ENCODE data around the gene TEDDM1.

Gene TEDDM1

DNA sequence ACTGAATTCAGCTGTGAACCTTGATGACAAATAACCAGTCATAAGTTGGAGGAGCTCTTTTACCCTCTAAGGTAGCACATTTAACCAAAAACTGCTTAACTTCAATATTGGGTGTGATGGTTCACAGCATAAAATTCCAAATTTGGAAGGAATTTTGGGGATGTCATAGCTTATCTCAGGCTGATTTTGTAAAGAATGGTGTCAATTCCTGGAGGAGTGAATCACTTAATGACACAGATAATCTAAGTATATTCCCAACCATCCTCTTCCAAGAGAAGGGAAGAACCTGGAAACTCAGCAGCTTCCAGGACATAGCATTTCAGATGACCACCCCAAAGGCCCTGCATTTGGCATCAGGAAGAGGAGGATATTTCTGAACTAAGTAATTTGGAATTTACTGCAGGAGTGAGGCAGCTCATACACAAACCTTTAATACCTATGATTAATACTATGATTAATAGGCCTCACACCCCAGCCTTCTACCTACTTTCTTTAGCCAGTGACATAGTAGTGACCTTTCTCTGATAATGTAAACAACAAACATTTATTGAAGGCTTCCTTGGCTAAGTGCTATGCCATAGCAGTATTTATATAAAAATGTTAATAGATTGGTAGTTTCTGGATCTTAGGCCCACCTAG lies 23.4 kb downstream of the TEDDM1 start:
- TF ChIP-seq, protein P1, sequence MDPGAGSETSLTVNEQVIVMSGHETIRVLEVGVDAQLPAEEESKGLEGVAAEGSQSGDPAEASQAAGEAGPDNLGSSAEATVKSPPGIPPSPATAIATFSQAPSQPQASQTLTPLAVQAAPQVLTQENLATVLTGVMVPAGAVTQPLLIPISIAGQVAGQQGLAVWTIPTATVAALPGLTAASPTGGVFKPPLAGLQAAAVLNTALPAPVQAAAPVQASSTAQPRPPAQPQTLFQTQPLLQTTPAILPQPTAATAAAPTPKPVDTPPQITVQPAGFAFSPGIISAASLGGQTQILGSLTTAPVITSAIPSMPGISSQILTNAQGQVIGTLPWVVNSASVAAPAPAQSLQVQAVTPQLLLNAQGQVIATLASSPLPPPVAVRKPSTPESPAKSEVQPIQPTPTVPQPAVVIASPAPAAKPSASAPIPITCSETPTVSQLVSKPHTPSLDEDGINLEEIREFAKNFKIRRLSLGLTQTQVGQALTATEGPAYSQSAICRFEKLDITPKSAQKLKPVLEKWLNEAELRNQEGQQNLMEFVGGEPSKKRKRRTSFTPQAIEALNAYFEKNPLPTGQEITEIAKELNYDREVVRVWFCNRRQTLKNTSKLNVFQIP (CRISPR knock-in tag; IDR thresholded peaks at IDR 0.05; ENCODE audit: borderline replicate concordance, low read depth) = no peak
- no peak for TF ChIP-seq RARB (CRISPR knock-in tag; IDR thresholded peaks at IDR 0.05)
- TF ChIP-seq ZNF8 (CRISPR knock-in tag; IDR thresholded peaks at IDR 0.05) = no peak
- no peak for TF ChIP-seq GLIS3 (CRISPR knock-in tag; IDR thresholded peaks at IDR 0.05)
- TF ChIP-seq, protein P2, sequence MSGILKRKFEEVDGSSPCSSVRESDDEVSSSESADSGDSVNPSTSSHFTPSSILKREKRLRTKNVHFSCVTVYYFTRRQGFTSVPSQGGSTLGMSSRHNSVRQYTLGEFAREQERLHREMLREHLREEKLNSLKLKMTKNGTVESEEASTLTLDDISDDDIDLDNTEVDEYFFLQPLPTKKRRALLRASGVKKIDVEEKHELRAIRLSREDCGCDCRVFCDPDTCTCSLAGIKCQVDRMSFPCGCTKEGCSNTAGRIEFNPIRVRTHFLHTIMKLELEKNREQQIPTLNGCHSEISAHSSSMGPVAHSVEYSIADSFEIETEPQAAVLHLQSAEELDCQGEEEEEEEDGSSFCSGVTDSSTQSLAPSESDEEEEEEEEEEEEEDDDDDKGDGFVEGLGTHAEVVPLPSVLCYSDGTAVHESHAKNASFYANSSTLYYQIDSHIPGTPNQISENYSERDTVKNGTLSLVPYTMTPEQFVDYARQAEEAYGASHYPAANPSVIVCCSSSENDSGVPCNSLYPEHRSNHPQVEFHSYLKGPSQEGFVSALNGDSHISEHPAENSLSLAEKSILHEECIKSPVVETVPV (CRISPR knock-in tag; IDR thresholded peaks at IDR 0.05) = no peak
- TF ChIP-seq, protein P3, sequence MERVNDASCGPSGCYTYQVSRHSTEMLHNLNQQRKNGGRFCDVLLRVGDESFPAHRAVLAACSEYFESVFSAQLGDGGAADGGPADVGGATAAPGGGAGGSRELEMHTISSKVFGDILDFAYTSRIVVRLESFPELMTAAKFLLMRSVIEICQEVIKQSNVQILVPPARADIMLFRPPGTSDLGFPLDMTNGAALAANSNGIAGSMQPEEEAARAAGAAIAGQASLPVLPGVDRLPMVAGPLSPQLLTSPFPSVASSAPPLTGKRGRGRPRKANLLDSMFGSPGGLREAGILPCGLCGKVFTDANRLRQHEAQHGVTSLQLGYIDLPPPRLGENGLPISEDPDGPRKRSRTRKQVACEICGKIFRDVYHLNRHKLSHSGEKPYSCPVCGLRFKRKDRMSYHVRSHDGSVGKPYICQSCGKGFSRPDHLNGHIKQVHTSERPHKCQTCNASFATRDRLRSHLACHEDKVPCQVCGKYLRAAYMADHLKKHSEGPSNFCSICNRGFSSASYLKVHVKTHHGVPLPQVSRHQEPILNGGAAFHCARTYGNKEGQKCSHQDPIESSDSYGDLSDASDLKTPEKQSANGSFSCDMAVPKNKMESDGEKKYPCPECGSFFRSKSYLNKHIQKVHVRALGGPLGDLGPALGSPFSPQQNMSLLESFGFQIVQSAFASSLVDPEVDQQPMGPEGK (CRISPR knock-in tag; IDR thresholded peaks at IDR 0.05; ENCODE audit: borderline replicate concordance) = no peak
- no peak for TF ChIP-seq ISL1 (CRISPR knock-in tag; IDR thresholded peaks at IDR 0.05)
- TF ChIP-seq ZFP3 (CRISPR knock-in tag; IDR thresholded peaks at IDR 0.05) = no peak
- no peak for ATAC-seq

DNA sequence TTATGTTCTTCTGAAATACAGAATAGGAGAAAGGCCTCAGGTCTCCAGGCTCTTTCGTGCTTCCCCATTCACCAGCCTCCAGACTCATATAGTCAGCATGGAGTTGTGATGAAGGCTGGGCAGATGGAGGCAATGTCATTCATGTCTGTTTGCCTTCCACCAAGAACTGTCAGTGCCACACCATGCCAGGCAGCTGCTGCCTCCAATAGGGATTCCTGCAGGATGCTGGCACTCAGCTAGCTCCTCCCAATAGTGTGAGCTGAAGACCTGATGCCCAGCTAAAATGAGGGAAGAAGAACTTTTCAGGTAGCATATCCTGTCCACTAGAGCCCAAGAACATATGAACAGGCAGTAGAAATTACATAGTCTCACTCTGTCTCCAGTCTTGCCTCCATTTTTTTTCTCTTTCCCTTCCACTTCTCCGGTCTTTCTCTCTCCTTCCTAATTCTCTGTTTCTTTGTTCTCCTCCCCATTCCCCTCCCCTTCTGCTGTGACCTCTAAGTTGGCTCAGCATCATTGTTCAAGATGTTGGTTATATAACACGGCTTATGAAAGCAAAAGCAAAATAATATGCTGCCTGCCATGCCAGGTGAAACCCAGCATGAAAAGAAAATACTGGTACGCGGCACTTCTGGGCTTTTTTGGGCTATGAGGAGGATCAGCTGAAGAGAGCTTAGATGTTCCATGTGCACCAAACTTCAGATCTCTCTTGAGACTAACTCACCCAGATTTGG lies 26.2 kb downstream of the TEDDM1 start:
- TF ChIP-seq ISL1 (CRISPR knock-in tag; IDR thresholded peaks at IDR 0.05) (no peak), CSDC2 (CRISPR knock-in tag; IDR thresholded peaks at IDR 0.05) (no peak), GLIS3 (CRISPR knock-in tag; IDR thresholded peaks at IDR 0.05) (no peak), ZNF8 (CRISPR knock-in tag; IDR thresholded peaks at IDR 0.05) (no peak), ZNF565 (CRISPR knock-in tag; conservative IDR thresholded peaks at IDR 0.05; ENCODE audit: low read depth) (no peak), SNAI2 (CRISPR knock-in tag; IDR thresholded peaks at IDR 0.05) (no peak), TOX (CRISPR knock-in tag; IDR thresholded peaks at IDR 0.05; ENCODE audit: borderline replicate concordance) (no peak), TCF4 (CRISPR knock-in tag; IDR thresholded peaks at IDR 0.05; ENCODE audit: borderline replicate concordance) (no peak), ZC3H10 (CRISPR knock-in tag; IDR thresholded peaks at IDR 0.05) (no peak)
- TF ChIP-seq, protein P3 (CRISPR knock-in tag; IDR thresholded peaks at IDR 0.05; ENCODE audit: borderline replicate concordance) = no peak
- TF ChIP-seq, protein P1 (CRISPR knock-in tag; IDR thresholded peaks at IDR 0.05; ENCODE audit: borderline replicate concordance, low read depth) = no peak
- no peak; the same call in 2 of the 3 replicates for ATAC-seq

DNA sequence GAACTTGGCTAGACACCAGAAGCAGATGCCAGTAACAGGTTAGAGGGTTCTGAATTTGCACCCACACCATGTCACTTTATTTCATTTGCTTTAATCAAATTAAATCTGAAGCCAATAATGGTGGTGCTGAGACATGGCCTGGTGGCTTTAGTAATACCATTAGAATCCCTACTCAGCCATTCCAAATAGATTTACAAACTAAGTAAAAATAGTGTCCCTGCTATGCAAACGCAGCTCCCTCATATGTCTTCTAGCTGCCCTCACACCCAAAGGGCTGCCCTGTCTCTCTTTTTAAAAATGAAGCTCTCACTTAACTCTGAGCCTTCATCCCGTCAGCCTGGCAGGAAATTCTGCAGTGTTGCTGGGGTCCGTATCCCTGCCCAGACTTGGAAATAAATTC lies 29.9 kb downstream of the TEDDM1 start:
- no peak; the same call in 2 of the 3 replicates for ATAC-seq
- TF ChIP-seq BACH2 (CRISPR knock-in tag; IDR thresholded peaks at IDR 0.05; ENCODE audit: borderline replicate concordance) (no peak), ZNF70 (CRISPR knock-in tag; IDR thresholded peaks at IDR 0.05) (no peak), ZC3H10 (CRISPR knock-in tag; IDR thresholded peaks at IDR 0.05) (no peak), ZFP3 (CRISPR knock-in tag; IDR thresholded peaks at IDR 0.05) (no peak), RARB (CRISPR knock-in tag; IDR thresholded peaks at IDR 0.05) (no peak), CSDC2 (CRISPR knock-in tag; IDR thresholded peaks at IDR 0.05) (no peak), ESRRG (CRISPR knock-in tag; IDR thresholded peaks at IDR 0.05) (no peak), ZFP30 (CRISPR knock-in tag; IDR thresholded peaks at IDR 0.05) (no peak)
- TF ChIP-seq, protein P1 (CRISPR knock-in tag; IDR thresholded peaks at IDR 0.05; ENCODE audit: borderline replicate concordance, low read depth) = no peak
- TF ChIP-seq, protein P4, sequence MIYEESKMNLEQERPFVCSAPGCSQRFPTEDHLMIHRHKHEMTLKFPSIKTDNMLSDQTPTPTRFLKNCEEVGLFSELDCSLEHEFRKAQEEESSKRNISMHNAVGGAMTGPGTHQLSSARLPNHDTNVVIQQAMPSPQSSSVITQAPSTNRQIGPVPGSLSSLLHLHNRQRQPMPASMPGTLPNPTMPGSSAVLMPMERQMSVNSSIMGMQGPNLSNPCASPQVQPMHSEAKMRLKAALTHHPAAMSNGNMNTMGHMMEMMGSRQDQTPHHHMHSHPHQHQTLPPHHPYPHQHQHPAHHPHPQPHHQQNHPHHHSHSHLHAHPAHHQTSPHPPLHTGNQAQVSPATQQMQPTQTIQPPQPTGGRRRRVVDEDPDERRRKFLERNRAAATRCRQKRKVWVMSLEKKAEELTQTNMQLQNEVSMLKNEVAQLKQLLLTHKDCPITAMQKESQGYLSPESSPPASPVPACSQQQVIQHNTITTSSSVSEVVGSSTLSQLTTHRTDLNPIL (CRISPR knock-in tag; IDR thresholded peaks at IDR 0.05; ENCODE audit: low read depth) = no peak
- TF ChIP-seq, protein P3 (CRISPR knock-in tag; IDR thresholded peaks at IDR 0.05; ENCODE audit: borderline replicate concordance) = no peak
- TF ChIP-seq, protein P2 (CRISPR knock-in tag; IDR thresholded peaks at IDR 0.05) = no peak
